Dedifferentiated amniotic fluid mesenchymal stem cell (primary cell): ENCODE data around the gene BOC.
A peak's percentile ranks its signal among the peaks of the same experiment; 100 is the strongest.
"Not testable (repeated sequence)": the region's sequence is repeated elsewhere in the genome, so short reads cannot be mapped to it uniquely, and the experiment has no call there.

ENCODE experiments used
- DNase-seq: peaks from one replicate; pipeline ENCODE4 v3.0.0-alpha.2; 2016; ENCODE audit errors: extremely low spot score

BOC gene

DNA sequence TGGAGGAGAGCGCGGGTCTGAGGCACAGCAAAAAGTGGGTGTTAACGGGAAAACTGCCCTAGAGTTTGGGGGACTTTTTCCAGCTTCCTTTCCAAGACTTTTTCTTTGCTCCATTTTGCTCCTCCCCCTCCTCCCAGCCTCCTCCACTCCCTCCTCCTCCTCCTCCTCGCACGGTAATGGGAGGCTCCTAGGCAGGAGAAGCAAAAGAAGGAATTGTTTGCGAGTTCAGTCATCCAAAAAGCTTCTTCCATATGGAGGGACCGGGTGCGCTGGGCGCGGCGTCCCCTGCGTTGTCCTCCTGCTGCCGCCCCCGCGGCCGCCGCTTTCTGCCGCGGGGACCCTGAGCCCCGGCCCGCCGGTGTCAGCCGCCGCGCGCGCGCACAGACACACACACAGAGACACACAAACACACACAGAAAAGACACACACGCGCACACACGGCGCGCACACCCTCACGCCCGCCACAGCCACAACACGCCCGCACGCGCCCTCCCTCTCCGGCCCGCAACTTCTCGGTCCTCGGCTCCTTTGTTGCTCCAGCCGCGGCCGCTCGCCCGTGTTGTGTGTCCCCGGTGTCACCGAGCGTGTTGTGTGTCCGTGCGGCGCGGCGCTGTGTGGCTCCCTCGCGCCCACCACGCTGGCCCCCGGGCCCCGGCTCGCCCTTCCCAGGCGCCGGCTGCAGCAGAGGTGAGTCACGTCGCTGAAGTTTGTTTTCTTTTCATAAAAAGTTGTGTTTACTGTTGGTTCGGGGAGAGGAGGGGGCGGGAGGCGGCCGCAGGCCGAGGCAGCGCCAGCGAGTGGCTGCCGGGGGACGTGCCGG, at the start of gene BOC:
BOC (plus strand) TSS at position 228 of the 820 bp plus-strand sequence. CDS start 38,246 bp downstream, outside the sequence.
- DNase-seq: peak; percentile 34

DNA sequence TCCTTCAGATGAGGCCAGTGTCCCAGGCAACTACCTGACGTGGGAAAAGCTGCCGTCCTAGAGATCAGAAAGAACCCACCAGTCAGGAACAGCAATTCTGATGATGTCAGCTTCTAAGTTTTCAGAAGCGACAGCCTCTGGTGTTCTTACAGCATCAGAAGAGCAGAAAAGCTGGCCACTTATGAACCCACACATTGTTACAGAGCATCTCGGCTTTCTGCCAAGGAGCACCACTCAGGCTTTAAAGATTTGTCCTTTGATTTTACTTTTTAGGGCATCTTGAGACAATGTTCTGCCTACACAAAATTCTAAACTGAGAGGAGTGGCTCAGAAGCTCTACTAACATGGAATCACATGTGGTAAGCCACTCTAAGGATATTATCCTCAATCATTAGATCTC, 49.7 kb upstream of the BOC start:
- DNase-seq: no peak

- DNase-seq: no peak
Observed at GRCh38 chr3:113163152-113163551, 48.2 kb upstream of the BOC start.

- no peak for DNase-seq
Observed at GRCh38 chr3:113165841-113166240, 45.5 kb upstream of the BOC start.

DNA sequence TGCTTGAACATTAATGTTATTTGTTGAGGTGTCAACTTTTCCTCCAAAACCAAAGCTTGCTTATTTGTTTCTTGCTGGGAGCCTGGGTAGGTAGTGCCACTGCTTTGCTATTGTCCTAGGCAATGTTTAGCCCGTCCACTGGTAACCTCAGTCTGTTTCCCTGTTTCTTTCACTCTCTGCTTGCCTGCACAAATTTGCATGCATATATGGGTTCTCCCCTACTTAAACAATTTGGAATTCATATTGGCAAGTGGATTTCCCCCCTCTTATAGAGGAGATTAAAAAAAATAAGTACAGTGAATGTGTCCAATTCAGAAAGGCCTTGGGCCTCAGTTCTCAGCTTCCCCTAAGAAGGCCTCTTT, 45.0 kb upstream of the BOC start:
- no peak for DNase-seq

DNA sequence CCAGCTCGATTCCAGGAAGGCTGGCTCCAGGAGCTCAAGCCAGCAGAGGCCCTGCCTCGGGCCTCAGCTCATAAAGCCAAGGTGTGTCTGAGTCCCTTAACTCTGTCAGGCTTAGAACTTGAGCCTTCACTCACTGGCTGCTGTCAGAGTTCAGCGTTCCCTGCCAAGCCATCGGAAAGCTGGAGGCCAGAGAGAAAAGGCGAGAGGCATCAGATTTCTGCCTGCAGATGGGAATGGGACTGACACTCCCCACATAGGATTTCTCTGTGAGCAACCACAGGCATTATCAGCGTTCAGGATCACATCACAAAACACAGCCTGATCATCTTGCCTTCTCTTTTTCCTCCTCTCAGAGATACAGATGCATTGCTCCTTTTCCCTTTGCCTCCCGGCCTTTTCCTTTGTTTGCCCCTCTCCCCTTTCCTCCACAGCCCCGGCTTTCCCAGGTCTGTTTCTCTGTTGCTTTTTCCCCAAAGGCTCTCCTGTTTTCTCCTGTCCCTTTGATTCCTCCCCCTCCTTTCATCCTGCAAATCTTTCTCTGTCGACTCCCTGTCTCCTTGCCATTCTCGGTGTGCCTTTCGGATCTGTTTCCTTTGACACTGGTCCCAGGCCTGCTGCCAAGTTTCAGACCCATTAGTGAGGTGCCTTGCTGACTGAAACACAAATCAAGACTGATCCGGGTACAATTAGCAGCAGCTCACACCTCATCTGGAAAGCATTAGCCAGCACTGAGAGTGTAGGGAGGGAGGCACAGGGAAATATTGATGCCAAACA, 44.5 kb upstream of the BOC start:
- peak; percentile 89 for DNase-seq

DNA sequence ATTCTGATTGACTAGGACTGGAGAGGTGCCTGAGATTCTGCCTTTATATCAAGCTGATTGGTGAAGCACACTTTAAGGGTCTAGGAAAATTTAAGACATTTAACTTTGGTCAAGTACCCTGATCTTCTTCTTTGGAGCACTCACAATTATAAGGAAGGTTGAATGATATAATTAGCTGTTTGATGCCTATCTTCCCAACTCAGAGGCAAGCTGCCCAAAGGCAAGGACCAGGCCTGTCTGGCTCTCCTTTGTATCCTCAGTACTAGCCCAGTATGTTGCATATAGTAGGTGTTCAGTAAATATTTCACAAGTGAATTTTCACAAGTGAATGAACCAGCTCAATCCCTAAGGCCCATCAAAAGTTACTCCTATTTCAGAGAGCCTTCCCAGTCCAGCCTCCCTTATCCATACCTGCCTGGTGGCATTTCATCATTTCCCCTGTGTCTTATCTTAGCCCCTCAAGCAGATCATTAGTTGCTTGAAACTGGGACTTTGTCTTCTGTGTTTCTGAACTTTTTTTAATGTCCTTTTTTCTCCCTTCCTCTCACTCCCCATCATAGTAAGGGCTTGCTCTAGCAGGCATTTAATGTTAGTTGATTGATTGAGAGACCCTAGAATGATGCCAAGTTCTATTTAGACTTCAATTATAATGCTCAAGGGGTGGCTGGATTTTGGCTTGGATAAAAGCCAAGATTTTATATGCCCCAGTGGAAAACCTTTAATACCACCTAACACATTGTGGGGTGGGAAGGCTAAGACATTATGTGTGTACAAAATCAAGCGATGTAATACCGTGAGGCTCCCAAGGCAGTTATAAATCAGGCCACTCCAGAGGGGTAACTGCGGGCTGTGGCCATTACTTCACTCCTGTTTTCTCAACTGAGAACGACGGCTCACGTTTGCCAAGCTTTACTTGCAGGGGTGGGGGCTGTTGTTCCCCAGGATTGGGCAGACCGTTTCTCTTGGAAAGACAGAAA, 43.2 kb upstream of the BOC start:
- DNase-seq: no peak

GRCh38 chr3:113169891-113170452, 41.4 kb upstream of the BOC start:
- DNase-seq: no peak

- DNase-seq: no peak
Observed at GRCh38 chr3:113170771-113171170, 40.6 kb upstream of the BOC start.

GRCh38 chr3:113171675-113172300, 39.6 kb upstream of the BOC start:
- not testable (repeated sequence) for DNase-seq

DNA sequence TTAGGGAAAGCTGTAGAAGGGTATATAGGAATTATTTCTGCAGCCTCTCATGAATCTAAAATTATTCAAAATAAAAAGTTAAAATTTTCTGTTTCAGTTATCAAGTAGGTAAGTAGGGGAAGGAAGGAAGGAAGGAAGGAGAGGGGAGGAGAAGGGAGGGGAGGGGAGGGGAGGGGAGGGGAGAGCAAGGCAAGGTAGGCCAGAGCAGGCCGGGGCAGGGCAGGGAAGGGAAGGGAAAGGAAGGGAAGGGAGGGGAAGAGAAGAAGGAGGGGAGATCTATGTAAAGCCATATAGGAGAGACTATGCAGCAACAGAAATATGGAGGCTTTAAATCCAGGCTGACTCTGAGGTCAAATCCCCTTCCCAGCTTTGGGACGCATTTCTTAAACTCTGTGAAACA, 38.3 kb upstream of the BOC start:
- no peak for DNase-seq

GRCh38 chr3:113174304-113174703, 37.1 kb upstream of the BOC start:
- DNase-seq: no peak

DNA sequence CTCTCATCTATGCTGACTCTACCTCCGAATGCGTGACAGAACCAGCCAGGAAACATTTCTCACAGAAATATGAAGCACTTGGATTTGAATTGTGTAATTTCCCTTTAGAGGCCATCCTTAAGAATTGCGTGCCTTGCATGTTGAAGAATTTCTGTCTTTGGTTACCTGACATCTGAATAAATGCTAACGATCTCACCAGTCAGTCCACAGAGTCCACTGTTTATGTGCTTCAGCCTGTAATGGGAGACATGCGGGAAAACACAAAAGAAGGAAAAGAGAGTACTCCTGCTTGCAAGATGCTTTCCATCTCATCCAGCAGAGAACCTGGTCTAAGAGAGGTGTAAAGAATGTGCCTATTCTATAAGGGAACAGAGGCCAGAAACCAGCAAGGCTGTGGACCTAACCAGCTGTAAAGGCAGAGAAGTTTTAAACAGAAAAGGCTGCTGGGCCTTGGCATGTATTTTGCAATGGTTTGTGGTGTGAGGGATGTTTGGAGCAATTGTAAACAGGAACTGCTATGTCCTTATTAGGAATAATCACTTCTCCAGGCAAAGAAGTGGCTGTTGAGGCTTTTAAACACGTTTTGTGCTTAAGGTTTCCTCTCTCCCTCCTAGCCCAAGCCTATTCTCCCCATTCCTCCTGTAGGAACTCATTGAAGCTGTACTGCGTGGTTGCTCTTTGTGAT, 36.4 kb upstream of the BOC start:
- DNase-seq: no peak

GRCh38 chr3:113177526-113177925, 33.8 kb upstream of the BOC start:
- no peak for DNase-seq

DNA sequence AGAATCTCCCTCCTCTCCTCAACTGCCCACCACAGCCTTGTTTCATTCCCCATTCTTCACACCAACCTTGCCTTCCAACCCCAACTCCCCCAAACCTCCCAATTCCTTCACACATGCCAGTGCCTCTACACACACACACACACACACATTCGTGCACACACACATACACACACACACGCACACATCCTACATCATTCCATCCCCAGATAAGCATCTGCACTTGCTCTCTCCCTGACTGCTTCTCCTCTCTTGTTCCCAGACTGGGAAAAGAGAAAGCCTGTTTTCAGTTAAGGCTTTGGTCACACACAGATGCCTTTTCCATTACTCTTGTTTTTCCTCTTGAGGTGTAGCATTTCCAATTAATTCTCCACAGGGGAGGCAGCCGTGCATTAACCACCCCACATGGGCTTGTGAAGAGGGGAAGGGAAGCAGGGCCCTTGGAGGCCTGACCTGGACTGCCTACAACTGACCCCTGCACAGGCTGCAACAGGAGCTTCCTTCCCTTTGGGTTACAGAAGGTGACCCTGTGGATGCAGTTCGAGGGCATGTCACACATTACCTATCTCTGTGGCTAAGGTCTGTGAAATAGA, 32.0 kb upstream of the BOC start:
- peak; percentile 25 for DNase-seq

DNA sequence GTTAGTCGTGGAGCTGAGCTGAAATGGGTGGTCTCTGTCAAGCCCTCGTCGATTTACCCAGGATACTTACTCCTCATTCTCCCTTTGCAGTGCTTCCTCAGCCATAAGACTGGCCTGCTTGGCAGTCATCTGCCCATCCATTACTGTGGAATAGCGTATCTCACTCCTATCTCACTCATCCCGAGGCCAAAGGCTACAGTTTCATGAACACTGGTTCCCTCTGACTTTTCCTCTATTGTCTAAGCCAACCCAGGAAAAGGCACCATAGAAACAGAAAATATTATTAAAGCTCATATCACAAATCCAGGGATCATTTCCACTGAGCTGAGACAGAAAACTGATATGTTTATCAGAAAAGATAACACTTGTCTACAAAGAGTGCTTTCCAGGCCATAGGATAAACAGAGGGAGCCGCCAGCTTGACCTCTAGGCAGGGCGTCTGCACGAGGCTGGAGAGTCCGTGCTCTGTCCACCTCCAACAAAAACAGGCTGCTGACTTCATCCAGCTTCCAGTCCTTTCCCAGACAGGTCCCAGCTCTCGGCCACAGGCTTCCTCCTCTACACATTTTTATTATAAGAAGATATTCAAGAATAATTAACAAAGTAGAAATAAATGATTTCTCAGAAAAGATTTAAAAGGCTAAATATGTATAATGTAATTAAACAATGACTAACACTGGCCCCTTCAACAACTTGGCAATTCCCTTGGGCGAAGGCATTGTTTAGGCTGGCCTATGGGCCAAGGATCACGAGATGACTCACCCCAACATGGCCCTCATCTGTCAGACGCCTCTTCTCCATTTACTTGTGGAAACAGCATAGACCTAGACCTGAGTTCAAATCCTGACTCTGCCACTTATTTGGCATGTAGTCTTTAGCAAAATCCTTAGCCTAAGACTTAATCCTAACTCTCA, 27.4 kb upstream of the BOC start:
- DNase-seq: no peak

DNA sequence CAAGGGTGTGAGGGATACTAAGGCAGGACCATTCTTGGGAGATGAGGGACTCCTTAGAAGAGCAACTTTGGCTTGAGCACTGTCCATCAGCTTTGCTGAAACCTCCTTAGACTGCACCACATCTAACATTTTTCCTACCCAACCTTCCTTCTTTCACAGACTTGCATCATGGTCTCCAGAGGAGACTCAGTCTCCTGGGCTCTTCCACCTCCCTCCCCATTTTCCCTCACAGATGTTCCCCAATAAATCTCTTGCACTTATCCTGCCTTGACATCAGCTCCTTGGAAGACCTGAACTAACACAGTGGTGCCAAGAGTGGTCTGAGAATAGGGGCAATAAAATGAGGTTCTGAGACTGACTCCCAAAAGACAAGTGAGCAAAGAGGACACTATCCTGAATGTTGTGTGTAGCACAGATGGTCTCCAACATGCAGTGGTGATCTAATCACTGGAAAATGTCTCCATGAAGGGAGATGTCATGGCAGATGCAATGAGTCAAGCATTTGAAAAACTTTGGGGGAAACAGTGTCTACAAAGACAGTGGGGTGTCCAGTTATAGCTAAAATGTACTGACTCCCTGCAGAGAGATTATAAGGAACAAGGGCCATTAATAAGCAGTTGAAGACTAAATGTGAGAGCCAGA, 26.0 kb upstream of the BOC start:
- DNase-seq: no peak

DNA sequence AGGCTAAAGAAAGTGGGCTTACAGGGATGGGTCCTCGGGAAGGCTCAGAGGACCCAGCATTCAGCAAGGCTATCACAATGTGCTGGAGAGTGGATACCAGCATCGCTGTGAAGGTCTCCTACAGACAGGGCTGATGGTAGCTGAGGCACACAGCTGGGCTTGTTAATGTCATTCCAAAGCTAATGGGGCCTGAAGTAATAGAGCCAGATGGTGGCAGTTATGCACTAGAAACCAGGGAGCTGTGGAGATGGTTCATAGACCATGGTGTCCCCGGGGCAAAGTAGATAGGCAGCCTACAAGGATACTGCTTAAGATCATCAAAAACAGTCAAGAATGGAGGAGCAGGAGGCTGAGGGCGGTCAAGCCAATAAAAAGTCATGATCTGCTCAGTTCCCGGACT, 24.8 kb upstream of the BOC start:
- no peak for DNase-seq

DNA sequence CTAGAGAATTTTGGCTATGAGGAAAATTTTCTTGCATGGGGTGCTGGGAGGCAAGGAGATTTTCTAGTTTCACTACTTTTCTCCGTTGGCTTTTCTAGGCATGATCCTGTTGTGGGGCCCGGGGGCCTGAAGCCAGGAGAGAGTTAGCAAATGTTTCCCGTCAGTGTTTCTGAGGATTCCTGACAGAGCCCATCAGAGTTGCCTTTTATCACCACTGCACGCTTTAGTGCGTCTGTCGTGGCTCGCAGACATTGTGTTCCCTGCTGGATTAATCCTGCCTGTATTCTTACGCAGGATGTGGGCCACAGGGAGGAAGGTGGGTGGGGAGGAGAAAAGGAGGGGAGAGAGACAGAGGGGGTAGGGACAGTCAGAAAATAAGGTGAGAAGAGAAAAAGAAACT, 18.1 kb upstream of the BOC start:
- DNase-seq: no peak
